OCI-LY1 (cell line): ENCODE results near the gene PDE3B.
"Not testable (repeated sequence)": the region's sequence is repeated elsewhere in the genome, so short reads cannot be mapped to it uniquely, and the experiment has no call there.

Source experiments
- H2AFZ ChIP-seq: fragments of 200-600 bp; sonication (generic), shearing (Covaris generic); 2 replicates; pipeline ENCODE4 v1.6.0; 2014; ENCODE audit warnings: antibody characterized with exemption, mild to moderate bottlenecking, low read length
- H3F3A ChIP-seq: fragments of 200-600 bp; sonication (generic), shearing (Covaris generic); 2 replicates; pipeline ENCODE4 v1.6.0; 2014; ENCODE audit warnings: mild to moderate bottlenecking, antibody characterized with exemption, low read length, moderate library complexity; ENCODE audit not compliant: insufficient read depth
- H3K27ac ChIP-seq: fragments of 200-600 bp; sonication (generic); 2 replicates; pipeline ENCODE4 v1.5.1; 2014; ENCODE audit warnings: low read length, mixed run types, mild to moderate bottlenecking, low read depth; ENCODE audit not compliant: poor library complexity, severe bottlenecking
- H3K27me3 ChIP-seq: fragments of 200-600 bp; sonication (generic); 2 replicates; pipeline ENCODE4 v1.6.0; 2014; ENCODE audit warnings: antibody characterized with exemption, mild to moderate bottlenecking, low read length, moderate library complexity; ENCODE audit not compliant: insufficient read depth
- H3K36me3 ChIP-seq: fragments of 200-600 bp; sonication (generic); 2 replicates; pipeline ENCODE4 v1.6.1; 2014; ENCODE audit warnings: mild to moderate bottlenecking, antibody characterized with exemption, low read length, moderate library complexity, mixed read lengths; ENCODE audit not compliant: insufficient read depth
- H3K4me1 ChIP-seq: fragments of 200-600 bp; sonication (generic); 2 replicates; pipeline ENCODE4 v1.5.1; 2014; ENCODE audit warnings: mild to moderate bottlenecking, low read length, moderate library complexity; ENCODE audit not compliant: insufficient read depth, severe bottlenecking
- H3K4me2 ChIP-seq: fragments of 200-600 bp; sonication (generic), shearing (Covaris generic); 2 replicates; pipeline ENCODE4 v1.6.1; 2014; ENCODE audit warnings: low read length
- H3K4me3 ChIP-seq: fragments of 200-600 bp; sonication (generic); 2 replicates; pipeline ENCODE4 v1.5.1; 2014; ENCODE audit warnings: low read length, low read depth, mild to moderate bottlenecking, mixed read lengths; ENCODE audit not compliant: poor library complexity, severe bottlenecking
- H3K79me2 ChIP-seq: fragments of 200-600 bp; shearing (Covaris generic); 2 replicates; pipeline ENCODE4 v1.6.1; 2016; ENCODE audit warnings: mixed run types, low read length, mixed read lengths; ENCODE audit not compliant: insufficient read depth
- H3K9ac ChIP-seq: fragments of 200-600 bp; sonication (generic), shearing (Covaris generic); 2 replicates; pipeline ENCODE4 v1.6.1; 2014; ENCODE audit warnings: mild to moderate bottlenecking, low read length, mixed read lengths
- H3K9me2 ChIP-seq: fragments of 200-600 bp; sonication (generic), shearing (Covaris generic); 2 replicates; pipeline ENCODE4 v1.6.1; 2014; ENCODE audit warnings: low read depth, mild to moderate bottlenecking, low read length, mixed read lengths
- H3K9me3 ChIP-seq: fragments of 200-600 bp; shearing (Covaris generic); 2 replicates; pipeline ENCODE4 v1.6.1; 2014; ENCODE audit warnings: low read length, mixed read lengths
- H4K20me1 ChIP-seq: fragments of 200-600 bp; sonication (generic), shearing (Covaris generic); 2 replicates; pipeline ENCODE4 v1.6.0; 2016; ENCODE audit warnings: mild to moderate bottlenecking, low read length; ENCODE audit not compliant: insufficient read depth
- CTCF ChIP-seq: fragments of 200-600 bp; sonication (generic), shearing (Covaris generic); IDR thresholded peaks from 2 replicates; pipeline ENCODE4 v1.5.1; 2017; ENCODE audit warnings: mild to moderate bottlenecking, antibody characterized with exemption, low read length, moderate library complexity, mixed read lengths
- EZH2 ChIP-seq: fragments of 200-600 bp; sonication (generic), shearing (Covaris generic); IDR thresholded peaks from 2 replicates; pipeline ENCODE4 v1.8.0; 2017; ENCODE audit warnings: borderline replicate concordance, mixed run types, mild to moderate bottlenecking, antibody characterized with exemption, low read length, moderate library complexity, mixed read lengths

PDE3B gene

GRCh38 chr11:14727215-14727614 lies 83.6 kb downstream of the PDE3B start:
- Histone ChIP-seq H3K27me3 (no peaks in the 10 kb centered on the region), H3K4me2 (no peak overlapping the region), H3K36me3 (no peaks in the 10 kb centered on the region), H3F3A (no peaks in the 10 kb centered on the region), H3K9me3 (no peaks in the 10 kb centered on the region), H3K4me3 (no peak overlapping the region), H3K27ac (no peak overlapping the region), H3K9me2 (no peaks in the 10 kb centered on the region), H3K9ac (no peak overlapping the region), H3K4me1 (no peaks in the 10 kb centered on the region), H2AFZ (no peak overlapping the region), H3K79me2 (no peaks in the 10 kb centered on the region), H4K20me1 (no peaks in the 10 kb centered on the region)
- TF ChIP-seq CTCF (no peak), EZH2 (no peak)

GRCh38 chr11:14727746-14728145 lies 84.1 kb downstream of the PDE3B start:
- Histone ChIP-seq H3K4me1 (no peaks in the 10 kb centered on the region), H3K79me2 (no peaks in the 10 kb centered on the region), H3K4me3 (no peak overlapping the region), H3F3A (no peaks in the 10 kb centered on the region), H3K27ac (no peak overlapping the region), H3K9me2 (no peaks in the 10 kb centered on the region), H3K27me3 (no peaks in the 10 kb centered on the region), H3K9me3 (no peaks in the 10 kb centered on the region), H2AFZ (no peak overlapping the region), H3K4me2 (no peak overlapping the region), H3K36me3 (no peaks in the 10 kb centered on the region), H3K9ac (no peak overlapping the region), H4K20me1 (no peaks in the 10 kb centered on the region)
- TF ChIP-seq CTCF, result no peak
- no peak for TF ChIP-seq EZH2

- H2AFZ ChIP-seq, result peak overlapping the region; percentile 32; the same call in 1 of the 2 replicates
- H3K36me3 ChIP-seq, H3K9me2 ChIP-seq, H3K4me1 ChIP-seq, H3K27ac ChIP-seq, H3K4me3 ChIP-seq, H3F3A ChIP-seq, H3K79me2 ChIP-seq, H4K20me1 ChIP-seq, H3K9ac ChIP-seq, H3K4me2 ChIP-seq, H3K9me3 ChIP-seq, H3K27me3 ChIP-seq: not testable (repeated sequence)
Observed at GRCh38 chr11:14740539-14740938, 96.9 kb downstream of the PDE3B start.

- H2AFZ ChIP-seq, result no peak overlapping the region
- no peaks in the 10 kb centered on the region for H3K36me3 ChIP-seq
- no peak overlapping the region for H3K4me2 ChIP-seq
- H3F3A ChIP-seq, result no peaks in the 10 kb centered on the region
- no peak overlapping the region for H3K9ac ChIP-seq
- H3K27ac ChIP-seq, result no peak overlapping the region
- H3K9me3 ChIP-seq, result no peaks in the 10 kb centered on the region
- TF ChIP-seq CTCF (no peak), EZH2 (no peak)
- H3K4me3 ChIP-seq, result no peak overlapping the region
- H4K20me1 ChIP-seq, result no peaks in the 10 kb centered on the region
- no peaks in the 10 kb centered on the region for H3K79me2 ChIP-seq
- no peaks in the 10 kb centered on the region for H3K9me2 ChIP-seq
- H3K4me1 ChIP-seq, result no peaks in the 10 kb centered on the region
- no peaks in the 10 kb centered on the region for H3K27me3 ChIP-seq
Observed at GRCh38 chr11:14741195-14741594, 97.6 kb downstream of the PDE3B start.
